Loucy (cell line): ENCODE results near the gene MOG.

Experiments
- EZH2phosphoT487 ChIP-seq: fragments of 200-600 bp; IDR thresholded peaks from 2 replicates; pipeline ENCODE4 v1.6.1; 2018; ENCODE audit warnings: antibody characterized with exemption, mild to moderate bottlenecking, moderate library complexity, borderline replicate concordance
- TF ChIP-seq, protein P1 (sequence below): fragments of 200-600 bp; sonication (generic); conservative IDR thresholded peaks from 2 replicates; pipeline ENCODE4 v1.5.1; 2014; ENCODE audit warnings: mild to moderate bottlenecking, antibody characterized with exemption, low read length

DNA sequence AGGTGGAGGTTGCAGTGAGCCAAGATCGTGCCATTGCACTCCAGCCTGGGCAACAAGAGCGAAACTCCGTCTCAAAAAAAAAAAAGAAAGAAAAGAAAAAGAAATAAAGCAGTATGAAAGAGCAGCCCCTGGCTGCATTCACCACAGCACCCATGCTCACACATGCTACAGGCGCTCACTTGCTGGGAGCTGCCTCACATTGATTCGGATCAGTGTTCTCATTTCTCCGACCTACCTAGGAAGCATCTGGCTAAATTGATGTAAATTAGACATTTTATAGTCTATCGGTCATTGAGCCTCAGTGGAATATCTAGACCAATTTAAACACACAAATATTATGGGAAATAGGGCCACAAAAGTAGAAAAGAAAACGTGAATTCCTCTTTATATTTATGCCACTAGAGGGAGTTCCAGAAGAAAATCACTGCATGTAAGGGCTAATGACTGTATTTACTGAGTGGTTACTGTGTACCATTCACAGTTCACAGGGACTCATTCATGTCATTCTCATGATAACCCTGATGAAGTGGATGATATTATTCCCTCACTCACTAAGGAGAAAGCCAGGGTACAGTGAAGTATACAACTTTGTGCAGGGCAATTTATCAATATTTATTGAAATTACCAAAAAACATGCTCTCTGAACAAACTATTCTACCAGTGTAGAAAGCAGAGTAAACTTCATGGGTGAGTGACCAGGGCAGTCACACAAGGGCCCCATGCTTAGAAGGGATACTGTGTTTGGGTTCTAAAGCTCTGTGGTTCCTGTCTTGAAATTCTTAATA lies 5.3 kb upstream of the MOG start:
- TF ChIP-seq, protein P1, sequence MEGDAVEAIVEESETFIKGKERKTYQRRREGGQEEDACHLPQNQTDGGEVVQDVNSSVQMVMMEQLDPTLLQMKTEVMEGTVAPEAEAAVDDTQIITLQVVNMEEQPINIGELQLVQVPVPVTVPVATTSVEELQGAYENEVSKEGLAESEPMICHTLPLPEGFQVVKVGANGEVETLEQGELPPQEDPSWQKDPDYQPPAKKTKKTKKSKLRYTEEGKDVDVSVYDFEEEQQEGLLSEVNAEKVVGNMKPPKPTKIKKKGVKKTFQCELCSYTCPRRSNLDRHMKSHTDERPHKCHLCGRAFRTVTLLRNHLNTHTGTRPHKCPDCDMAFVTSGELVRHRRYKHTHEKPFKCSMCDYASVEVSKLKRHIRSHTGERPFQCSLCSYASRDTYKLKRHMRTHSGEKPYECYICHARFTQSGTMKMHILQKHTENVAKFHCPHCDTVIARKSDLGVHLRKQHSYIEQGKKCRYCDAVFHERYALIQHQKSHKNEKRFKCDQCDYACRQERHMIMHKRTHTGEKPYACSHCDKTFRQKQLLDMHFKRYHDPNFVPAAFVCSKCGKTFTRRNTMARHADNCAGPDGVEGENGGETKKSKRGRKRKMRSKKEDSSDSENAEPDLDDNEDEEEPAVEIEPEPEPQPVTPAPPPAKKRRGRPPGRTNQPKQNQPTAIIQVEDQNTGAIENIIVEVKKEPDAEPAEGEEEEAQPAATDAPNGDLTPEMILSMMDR: peak; percentile 73
- no peak for TF ChIP-seq EZH2phosphoT487
